Rectal smooth muscle tissue (tissue), 1 donor: ENCODE results near the gene APH1A.
"Not testable (repeated sequence)": the region's sequence is repeated elsewhere in the genome, so short reads cannot be mapped to it uniquely, and the experiment has no call there.

ENCODE experiments used
- H3K27ac ChIP-seq: one replicate; pipeline ENCODE4 v1.7.0; 2013; ENCODE audit warnings: low read depth, low read length, inconsistent platforms
- H3K27me3 ChIP-seq: one replicate; pipeline ENCODE4 v1.7.0; 2013; ENCODE audit warnings: low read length; ENCODE audit not compliant: control insufficient read depth, insufficient read depth
- H3K36me3 ChIP-seq: one replicate; pipeline ENCODE4 v1.7.0; 2013; ENCODE audit warnings: low read length; ENCODE audit not compliant: control insufficient read depth, insufficient read depth
- H3K4me1 ChIP-seq: one replicate; pipeline ENCODE4 v1.7.0; 2013; ENCODE audit warnings: low read length; ENCODE audit not compliant: control insufficient read depth, insufficient read depth
- H3K4me3 ChIP-seq: one replicate; pipeline ENCODE4 v1.7.0; 2013; ENCODE audit warnings: low read length
- H3K9ac ChIP-seq: one replicate; pipeline ENCODE4 v1.7.0; 2013; ENCODE audit warnings: low read length

The APH1A gene

DNA sequence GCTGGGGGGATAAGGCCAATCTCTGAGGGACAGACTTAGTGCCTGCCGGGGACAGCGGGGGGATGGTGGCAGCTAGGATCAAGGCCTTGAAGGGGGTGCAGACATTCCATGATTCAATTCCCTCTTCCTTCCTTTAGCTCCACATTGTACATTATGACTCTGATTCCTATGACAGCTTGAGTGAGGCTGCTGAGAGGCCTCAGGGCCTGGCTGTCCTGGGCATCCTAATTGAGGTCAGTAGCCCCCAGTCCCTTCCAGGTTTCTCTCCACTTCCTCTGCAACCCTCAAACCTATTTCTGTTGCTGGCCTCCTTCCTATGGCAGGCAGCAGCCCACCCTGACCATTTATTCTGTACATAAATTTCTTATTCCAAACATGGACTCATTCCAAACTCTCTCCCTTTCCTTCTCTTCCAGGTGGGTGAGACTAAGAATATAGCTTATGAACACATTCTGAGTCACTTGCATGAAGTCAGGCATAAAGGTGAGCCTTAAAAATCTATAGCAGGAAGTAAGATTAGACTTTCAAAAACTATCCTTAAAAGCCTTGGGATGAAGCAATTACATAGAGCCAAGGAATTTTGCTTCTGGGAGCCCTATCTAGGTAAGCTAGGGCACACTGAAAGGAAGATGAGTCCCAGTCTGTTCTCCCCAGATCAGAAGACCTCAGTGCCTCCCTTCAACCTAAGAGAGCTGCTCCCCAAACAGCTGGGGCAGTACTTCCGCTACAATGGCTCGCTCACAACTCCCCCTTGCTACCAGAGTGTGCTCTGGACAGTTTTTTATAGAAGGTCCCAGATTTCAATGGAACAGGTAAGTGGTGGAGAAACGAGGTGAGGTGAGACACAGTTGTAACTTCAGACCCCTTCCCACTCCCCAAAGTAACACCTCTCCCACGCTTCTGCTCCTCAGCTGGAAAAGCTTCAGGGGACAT lies 6.2 kb downstream of the APH1A start:
- H3K4me3 ChIP-seq = no peak overlapping the region
- peaks cover 13% of the 10 kb centered on the region for H3K4me1 ChIP-seq
- H3K9ac ChIP-seq = no peak overlapping the region
- no peak overlapping the region for H3K27ac ChIP-seq
- H3K27me3 ChIP-seq = no peaks in the 10 kb centered on the region
- peaks cover 12% of the 10 kb centered on the region for H3K36me3 ChIP-seq

- H3K27me3 ChIP-seq = no peaks in the 10 kb centered on the region
- peaks cover 14% of the 10 kb centered on the region for H3K4me1 ChIP-seq
- no peak overlapping the region for H3K27ac ChIP-seq
- peaks cover 7% of the 10 kb centered on the region for H3K36me3 ChIP-seq
- H3K4me3 ChIP-seq = no peak overlapping the region
- no peak overlapping the region for H3K9ac ChIP-seq
These were observed 7.4 kb downstream of the APH1A start for GRCh38 chr1:150261367-150261766.

- Histone ChIP-seq H3K9ac (no peak overlapping the region), H3K4me1 (peaks cover 22% of the 10 kb centered on the region)
These were observed 8.8 kb downstream of the APH1A start for GRCh38 chr1:150259758-150260669.

DNA sequence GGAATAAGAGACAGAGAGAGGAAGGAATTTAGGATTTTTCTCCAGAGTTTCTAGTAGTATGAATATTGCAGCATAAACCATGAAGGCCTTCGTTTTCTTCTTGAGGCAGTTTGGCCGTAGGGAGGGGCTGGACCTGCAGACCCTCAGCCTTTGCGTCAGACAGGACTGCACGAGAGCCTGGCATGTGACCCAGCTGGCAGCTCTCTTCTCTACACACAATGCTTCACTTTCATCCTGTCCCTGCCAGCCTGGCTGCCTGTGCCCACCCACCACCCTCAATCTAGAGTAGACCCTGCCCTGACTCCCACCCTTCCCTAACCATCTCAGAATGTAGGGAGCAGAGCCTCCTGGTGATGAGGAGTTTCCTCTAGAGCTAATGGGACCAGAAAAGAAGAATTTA lies 9.6 kb downstream of the APH1A start:
- Histone ChIP-seq H3K27ac (no peak overlapping the region), H3K9ac (no peak overlapping the region), H3K27me3 (no peaks in the 10 kb centered on the region), H3K4me1 (peaks cover 22% of the 10 kb centered on the region), H3K4me3 (no peak overlapping the region), H3K36me3 (no peaks in the 10 kb centered on the region)

More at GRCh38 chr1:150259758-150260669, 8.8 kb downstream of the APH1A start:
- Histone ChIP-seq H3K36me3 (no peaks in the 10 kb centered on the region), H3K27me3 (no peaks in the 10 kb centered on the region), H3K4me3 (no peak overlapping the region), H3K27ac (no peak overlapping the region)

GRCh38 chr1:150257624-150258585 lies 10.9 kb downstream of the APH1A start, which contains the start of gene CA14:
Gene CA14, plus strand, starts transcription at chr1:150257774. Its CDS starts 355 bp downstream, at chr1:150258129.
- peak within 1 kb of the TSS; percentile 17 for H3K9ac ChIP-seq

DNA sequence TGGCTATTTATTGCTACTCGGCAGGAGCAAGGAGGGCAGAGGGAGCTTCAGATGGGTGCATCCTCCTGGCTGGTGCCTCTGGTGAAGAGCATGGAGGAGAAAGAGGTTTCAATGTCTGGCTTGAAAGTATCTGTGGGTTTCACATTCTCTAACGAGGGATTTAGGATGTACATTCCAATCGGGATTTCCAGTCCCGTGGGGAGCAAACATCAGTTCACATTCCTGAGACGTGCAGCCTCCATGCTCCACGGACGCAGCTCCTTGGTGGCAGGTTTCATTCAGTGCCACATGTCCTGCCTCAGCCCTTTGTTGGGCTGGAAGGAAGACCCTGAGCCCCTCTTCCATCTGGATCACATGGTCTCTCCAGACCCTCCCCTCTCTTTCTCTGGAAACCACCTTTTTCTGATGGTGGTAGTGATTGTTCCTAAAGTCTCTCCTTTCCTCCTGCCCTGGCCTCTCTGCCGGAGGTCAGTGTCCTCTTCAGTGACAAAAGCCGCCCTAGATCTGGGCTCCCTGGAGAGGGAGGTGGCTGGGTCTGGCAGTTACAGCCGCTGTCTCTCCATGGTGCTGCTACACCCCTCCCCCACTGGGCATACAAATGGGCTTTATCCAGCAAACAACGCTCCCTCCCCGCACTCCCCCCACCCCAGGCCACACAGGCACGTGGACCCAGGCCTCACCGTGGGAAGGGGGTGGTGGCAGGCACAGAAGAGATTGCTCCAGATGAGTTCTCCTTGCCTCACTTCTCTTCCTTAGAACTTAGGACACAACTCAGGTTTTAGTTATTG lies 12.1 kb downstream of the APH1A start:
- H3K36me3 ChIP-seq = no peaks in the 10 kb centered on the region
- H3K27me3 ChIP-seq = no peaks in the 10 kb centered on the region
- H3K4me1 ChIP-seq = peaks cover 22% of the 10 kb centered on the region
- H3K27ac ChIP-seq = peak overlapping the region; percentile 76
- H3K9ac ChIP-seq = no peak overlapping the region
- H3K4me3 ChIP-seq = peak overlapping the region; percentile 29

More at GRCh38 chr1:150257624-150258585, 10.9 kb downstream of the APH1A start, which contains the start of gene CA14:
- H3K27me3 ChIP-seq = no peaks in the 10 kb centered on the region
- H3K27ac ChIP-seq = peak within 1 kb of the TSS; percentile 76
- H3K4me3 ChIP-seq = peak within 1 kb of the TSS; percentile 43
- peaks cover 22% of the 10 kb centered on the region for H3K4me1 ChIP-seq
- H3K36me3 ChIP-seq = no peaks in the 10 kb centered on the region

DNA sequence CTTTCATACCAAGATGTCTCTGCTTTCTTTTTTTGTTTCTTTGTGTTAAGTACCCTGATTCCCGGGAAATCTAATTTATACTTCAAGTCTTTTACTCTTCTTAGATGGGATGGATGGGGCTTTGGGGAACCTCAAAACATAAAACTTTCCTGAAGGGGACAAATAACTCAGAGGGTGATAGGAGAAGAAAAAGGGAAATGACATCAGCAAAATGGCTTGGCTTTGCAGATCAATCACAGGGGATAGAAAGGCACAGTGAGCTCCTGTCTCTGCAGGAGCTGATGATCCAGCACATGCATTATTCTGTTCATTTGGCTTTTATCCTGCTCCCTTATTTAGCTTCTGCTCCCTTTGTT lies 12.6 kb downstream of the APH1A start:
- H3K4me1 ChIP-seq = peaks cover 22% of the 10 kb centered on the region
- peak overlapping the region; percentile 76 for H3K27ac ChIP-seq
- no peaks in the 10 kb centered on the region for H3K36me3 ChIP-seq
- H3K9ac ChIP-seq = no peak overlapping the region
- H3K27me3 ChIP-seq = no peaks in the 10 kb centered on the region
- peak overlapping the region; percentile 29 for H3K4me3 ChIP-seq

DNA sequence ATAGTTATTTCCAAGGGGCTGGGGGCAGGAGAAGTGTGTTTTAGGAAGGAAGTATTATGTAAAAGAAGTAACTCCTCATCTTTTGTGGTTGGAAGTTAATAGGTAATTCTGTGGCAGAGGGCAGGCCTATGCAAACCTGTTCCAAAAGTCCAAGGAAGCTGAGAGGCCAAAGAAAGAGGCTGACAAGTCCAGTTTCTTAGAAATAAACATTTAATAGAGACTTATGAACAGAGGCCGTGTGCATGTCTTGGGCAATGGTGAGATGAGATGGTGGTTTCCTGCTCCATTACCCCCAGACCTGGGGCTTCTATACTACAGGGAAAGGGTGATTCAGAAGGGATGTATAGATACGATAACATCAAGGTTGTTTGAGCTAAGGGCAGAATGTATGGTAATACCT lies 18.9 kb downstream of the APH1A start:
- Histone ChIP-seq H3K36me3 (no peaks in the 10 kb centered on the region), H3K27me3 (no peaks in the 10 kb centered on the region), H3K9ac (no peak overlapping the region), H3K4me3 (no peak overlapping the region), H3K27ac (no peak overlapping the region), H3K4me1 (no peaks in the 10 kb centered on the region)

- no peaks in the 10 kb centered on the region for H3K27me3 ChIP-seq
- H3K4me1 ChIP-seq = no peaks in the 10 kb centered on the region
- H3K36me3 ChIP-seq = no peaks in the 10 kb centered on the region
- no peak overlapping the region for H3K4me3 ChIP-seq
- no peak overlapping the region for H3K27ac ChIP-seq
- no peak overlapping the region for H3K9ac ChIP-seq
These were observed 25.8 kb downstream of the APH1A start for GRCh38 chr1:150243003-150243402.

DNA sequence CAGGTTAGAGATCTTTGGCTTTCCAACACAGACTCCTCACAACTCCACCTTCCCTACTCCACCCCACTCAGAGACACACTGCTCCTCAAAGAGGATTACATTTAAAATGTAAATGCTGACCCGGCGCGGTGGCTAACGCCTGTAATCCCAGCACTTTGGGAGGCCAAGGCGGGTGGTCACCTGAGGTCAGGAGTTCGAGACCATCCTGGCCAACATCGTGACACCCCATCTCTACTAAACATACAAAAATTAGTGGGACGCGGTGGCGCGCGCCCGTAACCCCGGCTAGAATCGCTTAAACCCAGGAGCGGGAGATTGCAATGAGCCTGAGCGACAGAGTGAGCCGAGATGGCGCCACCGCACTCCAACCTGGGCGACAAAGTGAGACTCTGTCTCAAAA lies 31.1 kb downstream of the APH1A start:
- no peak overlapping the region for H3K4me3 ChIP-seq
- no peak overlapping the region for H3K9ac ChIP-seq
- H3K27me3 ChIP-seq = no peaks in the 10 kb centered on the region
- H3K36me3 ChIP-seq = no peaks in the 10 kb centered on the region
- no peak overlapping the region for H3K27ac ChIP-seq
- no peaks in the 10 kb centered on the region for H3K4me1 ChIP-seq

DNA sequence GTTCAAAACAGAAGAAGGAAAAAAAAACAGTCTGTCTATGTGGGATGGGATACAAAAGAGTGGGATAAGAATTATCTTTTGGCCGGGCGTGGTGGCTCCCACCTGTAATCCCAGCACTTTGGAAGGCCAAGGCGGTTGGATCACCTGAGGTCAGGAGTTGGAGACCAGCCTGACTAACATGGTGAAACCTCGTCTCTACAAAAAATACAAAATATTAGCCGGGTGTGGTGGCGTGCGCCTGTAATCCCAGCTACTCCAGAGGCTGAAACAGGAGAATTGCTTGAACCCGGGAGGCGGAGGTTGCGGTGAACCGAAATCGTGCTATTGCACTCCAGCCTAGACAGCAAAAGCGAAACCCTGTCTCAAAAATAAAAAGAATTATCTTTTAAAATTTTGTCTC lies 31.6 kb downstream of the APH1A start:
- H3K9ac ChIP-seq, H3K4me3 ChIP-seq, H3K27me3 ChIP-seq, H3K4me1 ChIP-seq, H3K36me3 ChIP-seq, H3K27ac ChIP-seq: not testable (repeated sequence)
